Activated CD8-positive, alpha-beta memory T cell treated with anti-CD3 and anti-CD28 coated beads, Interleukin-2, amount 10 ng/mL, durations not matched to agents 7 days and 5 days (primary cell): ENCODE measurements around the gene TRABD2B. TPM values are rescaled to one million over a fixed set of nuclear protein-coding genes. Genes with fewer than 3 reads are reported as not detected.

ENCODE experiments used
- ATAC-seq: fragments of 150-1000 bp; cut with Tn5 transposase; one replicate; pipeline ENCODE4 v1.10.0; 2021; ENCODE audit warnings: moderate library complexity
- CTCF ChIA-PET: fragments of 350-600 bp; sonication (Branson Sonifier 250); formaldehyde crosslinking; loops from one replicate; lab custom pipeline; 2021; ENCODE audit warnings: antibody characterized with exemption; lab: Charles Lee
- DNase-seq: peaks from one replicate; pipeline ENCODE4 v3.0.0-alpha.2; 2020
- H3K27ac Mint-ChIP-seq: one replicate; pipeline ENCODE4 v1.8.0; 2021; ENCODE audit warnings: mild to moderate bottlenecking, mixed read lengths
- H3K27me3 Mint-ChIP-seq: one replicate; pipeline ENCODE4 v1.8.0; 2021; ENCODE audit warnings: mixed read lengths
- H3K36me3 Mint-ChIP-seq: one replicate; pipeline ENCODE4 v1.8.0; 2021; ENCODE audit warnings: mild to moderate bottlenecking, mixed read lengths
- H3K4me1 Mint-ChIP-seq: one replicate; pipeline ENCODE4 v1.8.0; 2021; ENCODE audit warnings: mixed read lengths
- H3K4me3 Mint-ChIP-seq: one replicate; pipeline ENCODE4 v1.8.0; 2021; ENCODE audit warnings: mild to moderate bottlenecking, moderate library complexity, mixed read lengths
- H3K9me3 Mint-ChIP-seq: one replicate; pipeline ENCODE4 v1.8.0; 2022; ENCODE audit warnings: low read depth, mixed read lengths
- total RNA-seq, 2 experiments: library from RNA; stranded (reverse); gene quantifications; one replicate each; pipeline ENCODE4 v1.2.3, GENCODE V29; 2021

TRABD2B gene
- total RNA-seq, 2 experiments from 2014 or later: not detected

DNA sequence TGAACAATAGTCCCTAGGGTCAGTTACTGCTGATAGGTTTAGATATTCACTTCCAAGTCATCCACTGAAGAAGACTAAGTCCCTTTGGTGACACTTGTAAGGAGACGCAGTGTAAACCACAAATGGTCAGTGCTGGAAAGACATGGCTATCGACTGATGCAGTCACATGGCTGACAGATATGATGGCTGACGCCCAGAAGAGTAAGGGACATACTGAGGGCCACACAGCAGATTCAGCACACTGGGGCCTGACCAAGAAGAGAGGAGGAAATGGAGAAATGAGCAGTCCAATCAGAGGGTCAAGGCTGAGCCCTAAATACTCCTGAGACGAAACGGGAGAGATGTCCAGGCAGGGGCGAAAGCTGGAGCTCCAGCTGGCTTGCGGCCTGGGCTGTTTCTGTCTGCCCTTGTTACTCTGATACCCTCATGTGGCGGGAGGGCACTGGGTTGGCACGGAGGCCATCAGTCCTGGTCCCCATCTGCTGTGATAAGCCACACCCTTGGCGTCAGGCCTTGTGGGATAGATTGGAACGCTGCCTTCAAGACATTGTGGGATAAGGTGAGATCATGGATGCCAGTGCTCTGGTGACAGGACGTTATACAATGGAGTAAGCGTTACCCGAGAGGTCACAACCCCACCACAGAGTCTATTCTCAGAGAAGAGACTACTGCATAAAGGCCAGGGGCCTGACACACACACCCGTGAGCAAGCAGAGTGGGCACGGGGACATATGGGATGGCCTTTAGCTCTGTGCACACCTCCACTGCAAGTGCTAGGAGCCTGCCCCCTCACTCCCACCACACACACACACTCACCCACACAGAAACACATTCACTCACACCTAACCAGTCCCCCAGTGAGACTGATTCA, 158.4 kb downstream of the TRABD2B start:
- Mint-ChIP-seq H3K4me1 (no peaks in the 10 kb centered on the region), H3K36me3 (no peaks in the 10 kb centered on the region), H3K9me3 (peaks cover 5% of the 10 kb centered on the region), H3K4me3 (no peak overlapping the region), H3K27ac (no peak overlapping the region), H3K27me3 (peaks cover 23% of the 10 kb centered on the region)
- DNase-seq (no peak), ATAC-seq (no peak)
- CTCF ChIA-PET: no interaction called here

DNA sequence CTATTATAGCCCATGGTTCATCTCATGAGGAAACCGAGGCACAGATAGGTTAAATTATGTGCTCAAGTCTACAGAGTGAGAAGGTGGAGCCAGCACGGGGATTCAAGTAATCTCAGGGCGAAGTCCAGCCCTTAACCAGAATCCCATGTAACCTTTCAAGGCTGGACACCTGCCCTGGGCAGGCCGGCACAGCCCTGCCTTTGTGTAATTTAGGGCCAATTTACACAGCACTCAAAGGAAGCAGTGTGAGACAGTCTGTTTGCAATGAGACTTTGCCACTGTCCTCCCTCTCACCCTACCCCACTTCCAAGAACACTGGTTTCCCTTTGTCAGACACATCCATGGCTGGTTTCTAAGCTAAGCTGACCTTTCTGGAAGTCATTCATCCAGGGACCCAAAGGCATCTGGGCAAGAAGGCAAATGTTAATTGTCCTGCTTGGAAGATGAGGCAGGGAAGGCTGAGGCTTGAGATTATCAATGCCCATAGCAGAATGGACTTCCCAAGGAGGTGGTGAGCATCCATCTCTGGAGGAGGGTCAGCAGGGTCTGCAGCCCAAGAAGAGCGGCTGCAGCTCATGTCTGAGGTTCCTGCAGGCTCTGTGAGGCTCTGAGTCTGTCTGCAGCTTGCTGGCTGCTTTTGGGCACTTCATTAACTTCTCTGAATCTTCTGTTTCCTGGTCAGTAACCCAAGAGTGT, 159.2 kb downstream of the TRABD2B start:
- CTCF ChIA-PET: no interaction called here
- DNase-seq (no peak), ATAC-seq (no peak)
- H3K36me3 Mint-ChIP-seq: no peaks in the 10 kb centered on the region
- no peaks in the 10 kb centered on the region for H3K4me1 Mint-ChIP-seq
- no peak overlapping the region for H3K4me3 Mint-ChIP-seq
- peaks cover 17% of the 10 kb centered on the region for H3K27me3 Mint-ChIP-seq
- H3K9me3 Mint-ChIP-seq: peaks cover 5% of the 10 kb centered on the region
- H3K27ac Mint-ChIP-seq: no peak overlapping the region

DNA sequence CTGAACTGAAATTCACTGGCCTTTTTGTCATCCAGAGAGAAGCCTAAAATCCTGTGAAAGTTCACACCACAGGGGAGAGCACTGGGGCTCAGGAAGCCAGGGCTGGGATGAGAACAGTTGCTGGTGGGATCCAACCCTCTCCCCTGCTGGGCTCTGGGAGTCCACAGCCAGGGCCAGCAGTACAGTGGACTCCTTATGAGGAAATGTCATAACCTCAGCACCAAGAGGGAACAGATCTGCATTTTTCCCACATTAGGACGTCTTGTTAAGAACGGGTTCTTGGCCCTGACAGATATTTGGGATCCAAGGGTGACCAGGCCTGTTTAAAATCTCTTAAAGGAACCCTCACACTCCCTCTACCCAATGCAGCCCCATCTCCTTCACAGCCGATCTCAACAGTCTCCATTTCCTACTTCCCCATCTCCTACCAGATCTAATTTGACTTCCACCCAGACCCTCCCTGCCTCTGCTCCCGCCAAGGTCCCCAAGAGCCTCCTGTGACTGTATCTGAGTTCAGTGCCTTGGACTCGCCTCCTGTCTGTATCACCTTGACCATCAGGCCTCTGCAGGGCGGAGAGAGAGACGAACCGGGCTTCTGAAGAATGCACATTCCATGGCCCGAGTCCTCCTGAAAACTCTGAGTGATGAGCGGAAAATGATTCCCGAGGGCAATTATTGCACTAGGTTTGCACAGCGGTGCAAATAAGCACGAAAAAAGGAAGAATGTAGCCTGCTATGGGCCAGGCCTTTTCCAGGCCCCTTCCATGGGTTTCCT, 159.9 kb downstream of the TRABD2B start:
- no peak for DNase-seq
- Mint-ChIP-seq H3K4me3 (no peak overlapping the region), H3K4me1 (no peaks in the 10 kb centered on the region), H3K27me3 (peaks cover 9% of the 10 kb centered on the region), H3K9me3 (peaks cover 5% of the 10 kb centered on the region), H3K27ac (no peak overlapping the region), H3K36me3 (no peaks in the 10 kb centered on the region)
- CTCF ChIA-PET: no interaction called here
- no peak for ATAC-seq

DNA sequence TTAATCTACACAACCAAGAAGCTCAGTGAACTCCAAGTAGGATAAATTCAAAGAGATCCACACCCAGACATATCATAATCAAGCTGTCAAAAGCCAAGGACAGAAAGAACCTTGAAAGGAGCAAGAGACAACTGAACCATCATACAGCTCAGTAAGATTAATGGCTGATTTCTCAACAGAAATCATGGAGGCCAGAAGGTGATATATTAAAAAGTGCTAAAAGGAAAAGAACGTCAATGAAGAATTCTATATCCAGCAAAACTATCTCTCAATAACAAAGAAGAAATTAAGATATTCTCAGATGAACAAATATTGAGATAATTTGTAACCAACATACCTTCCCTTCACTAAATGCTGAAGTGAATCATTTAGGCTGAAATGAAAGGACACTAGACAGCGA, 161.8 kb downstream of the TRABD2B start:
- H3K9me3 Mint-ChIP-seq: peaks cover 5% of the 10 kb centered on the region
- no peak overlapping the region for H3K4me3 Mint-ChIP-seq
- no peaks in the 10 kb centered on the region for H3K4me1 Mint-ChIP-seq
- H3K27ac Mint-ChIP-seq: no peak overlapping the region
- no peak for DNase-seq
- no peak for ATAC-seq
- CTCF ChIA-PET: interaction anchor here (1.5 kb wide), 1 partner anchor 12 kb away, joined by 3 read pairs; no protein-coding TSS in a partner anchor
- H3K36me3 Mint-ChIP-seq: no peaks in the 10 kb centered on the region
- peaks cover 9% of the 10 kb centered on the region for H3K27me3 Mint-ChIP-seq

DNA sequence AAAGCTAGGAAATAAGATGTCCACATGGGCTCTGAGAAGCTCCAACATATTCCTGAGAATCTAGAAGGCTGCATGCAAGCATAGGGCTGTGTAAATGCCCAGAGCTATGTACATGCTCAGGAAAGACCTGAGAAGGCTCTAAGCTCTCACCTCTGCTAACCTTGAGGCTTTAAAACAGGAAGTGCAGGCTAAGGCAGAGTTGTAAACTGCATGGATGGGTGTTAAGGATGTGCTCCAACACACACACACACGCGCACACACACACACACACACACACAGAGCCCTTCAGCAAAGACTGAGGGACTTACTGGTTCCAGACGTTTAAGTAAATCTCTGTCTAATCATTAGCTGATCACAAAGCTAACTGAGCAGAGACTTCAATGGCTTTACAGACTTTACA, 162.9 kb downstream of the TRABD2B start:
- H3K9me3 Mint-ChIP-seq: peaks cover 5% of the 10 kb centered on the region
- H3K36me3 Mint-ChIP-seq: no peaks in the 10 kb centered on the region
- H3K27me3 Mint-ChIP-seq: peaks cover 9% of the 10 kb centered on the region
- H3K4me3 Mint-ChIP-seq: no peak overlapping the region
- DNase-seq (no peak), ATAC-seq (no peak)
- CTCF ChIA-PET: interaction anchor here (1.5 kb wide), 1 partner anchor 13 kb away, joined by 3 read pairs; no protein-coding TSS in a partner anchor
- no peaks in the 10 kb centered on the region for H3K4me1 Mint-ChIP-seq
- no peak overlapping the region for H3K27ac Mint-ChIP-seq

DNA sequence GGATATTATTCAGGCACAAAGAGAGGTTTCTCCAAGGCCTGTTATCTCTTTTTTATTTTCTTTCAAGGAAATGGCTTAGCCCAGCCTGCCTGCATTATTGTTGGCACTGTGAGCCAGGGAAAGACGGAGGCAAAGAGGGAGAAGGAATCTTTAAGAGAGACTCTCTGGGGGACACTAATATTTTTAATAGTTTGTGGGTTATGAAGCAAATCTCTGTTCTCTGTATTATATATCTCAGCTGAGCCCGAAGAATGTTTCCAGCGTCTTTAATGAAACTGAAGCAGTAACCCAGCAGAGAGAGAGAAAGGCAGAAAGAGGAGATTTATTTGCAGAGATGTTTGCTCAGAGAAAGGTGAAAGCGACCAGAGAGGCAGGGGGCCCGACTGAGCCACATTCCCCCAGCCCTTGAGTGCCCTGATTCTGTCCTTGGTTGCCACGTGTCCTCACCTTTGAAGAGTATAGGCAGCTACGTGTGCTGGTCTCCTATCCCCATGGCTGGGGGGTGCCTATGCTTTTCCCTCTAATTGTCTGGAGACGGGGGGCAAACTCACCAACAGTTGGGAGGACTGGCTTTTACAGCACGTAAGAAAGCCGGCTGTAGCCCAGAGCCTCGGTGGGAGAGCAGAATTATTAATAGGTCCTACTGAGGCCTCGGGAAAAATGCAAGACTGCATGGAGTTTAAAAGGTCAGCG, 166.4 kb downstream of the TRABD2B start:
- H3K27me3 Mint-ChIP-seq: peaks cover 10% of the 10 kb centered on the region
- H3K36me3 Mint-ChIP-seq: no peaks in the 10 kb centered on the region
- no peak for ATAC-seq
- no peak overlapping the region for H3K27ac Mint-ChIP-seq
- DNase-seq: no peak
- H3K4me1 Mint-ChIP-seq: no peaks in the 10 kb centered on the region
- H3K4me3 Mint-ChIP-seq: no peak overlapping the region
- CTCF ChIA-PET: no interaction called here
- H3K9me3 Mint-ChIP-seq: peaks cover 5% of the 10 kb centered on the region

DNA sequence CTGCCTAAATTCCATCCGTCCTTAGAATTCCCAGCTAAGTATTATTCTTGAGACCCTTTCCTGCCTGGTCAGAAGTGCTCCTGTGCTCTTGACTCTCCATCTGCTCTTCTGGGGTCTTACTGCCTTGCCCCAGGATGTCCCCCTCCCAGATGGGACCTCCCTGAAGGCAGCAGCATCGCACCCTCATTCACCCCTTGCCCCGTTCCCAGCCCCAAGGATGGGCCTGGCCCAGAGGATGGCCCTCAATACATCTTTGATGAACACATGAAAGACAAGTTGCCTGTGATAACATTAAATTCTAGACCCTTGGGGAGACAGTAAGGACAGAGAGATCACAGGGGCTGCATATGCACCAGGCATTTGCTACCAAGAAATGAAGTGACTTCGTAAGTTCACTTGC, 167.2 kb downstream of the TRABD2B start:
- Mint-ChIP-seq H3K36me3 (no peaks in the 10 kb centered on the region), H3K27ac (no peak overlapping the region), H3K27me3 (peaks cover 5% of the 10 kb centered on the region), H3K4me1 (no peaks in the 10 kb centered on the region), H3K9me3 (no peaks in the 10 kb centered on the region), H3K4me3 (no peak overlapping the region)
- no peak for ATAC-seq
- no peak for DNase-seq
- CTCF ChIA-PET: no interaction called here

DNA sequence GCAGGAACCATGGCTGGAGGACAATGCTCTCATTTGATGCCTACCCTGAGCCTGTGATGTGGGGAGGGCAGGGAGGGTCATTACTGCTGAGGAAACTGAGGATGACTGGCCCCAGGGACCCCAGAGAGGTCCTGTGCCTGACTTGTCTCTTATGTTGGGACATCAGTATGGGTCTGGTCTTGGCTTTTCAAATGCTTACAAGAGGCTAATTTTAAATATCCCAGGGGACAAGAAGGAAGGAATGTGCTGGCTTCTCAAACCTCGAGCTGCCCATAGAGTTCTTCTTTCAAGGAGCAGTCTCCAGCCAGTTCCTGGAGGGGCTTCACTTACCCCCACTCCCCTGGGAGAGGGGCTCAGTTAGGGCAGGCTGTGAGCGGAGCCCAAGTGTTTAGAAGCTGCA, 168.2 kb downstream of the TRABD2B start:
- Mint-ChIP-seq H3K36me3 (no peaks in the 10 kb centered on the region), H3K9me3 (no peaks in the 10 kb centered on the region), H3K27ac (no peak overlapping the region), H3K4me3 (no peak overlapping the region), H3K27me3 (peaks cover 3% of the 10 kb centered on the region), H3K4me1 (no peaks in the 10 kb centered on the region)
- CTCF ChIA-PET: no interaction called here
- no peak for DNase-seq
- ATAC-seq: no peak

DNA sequence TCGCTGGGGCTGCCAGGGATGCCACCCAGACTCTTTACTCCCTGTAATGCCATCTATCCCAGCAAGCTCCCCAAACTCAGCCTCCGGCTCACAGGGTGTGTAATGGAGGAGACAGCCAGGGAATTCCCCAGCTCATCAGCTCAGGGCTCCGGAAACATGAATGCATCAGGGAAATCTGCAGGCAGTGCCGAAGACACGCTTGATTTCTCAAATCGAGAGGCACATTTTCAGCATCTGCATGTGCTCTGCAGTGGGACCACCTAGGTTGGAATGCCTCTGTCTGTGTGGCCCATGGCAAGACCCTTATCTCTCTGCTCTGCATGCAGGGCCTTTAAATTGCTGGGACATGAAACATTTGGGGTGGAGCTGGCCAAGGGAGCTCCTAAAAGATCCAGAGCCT, 170.1 kb downstream of the TRABD2B start:
- DNase-seq (no peak), ATAC-seq (no peak)
- no peak overlapping the region for H3K27ac Mint-ChIP-seq
- no peaks in the 10 kb centered on the region for H3K4me1 Mint-ChIP-seq
- H3K9me3 Mint-ChIP-seq: no peaks in the 10 kb centered on the region
- H3K36me3 Mint-ChIP-seq: no peaks in the 10 kb centered on the region
- CTCF ChIA-PET: no interaction called here
- H3K4me3 Mint-ChIP-seq: no peak overlapping the region
- H3K27me3 Mint-ChIP-seq: peaks cover 2% of the 10 kb centered on the region

DNA sequence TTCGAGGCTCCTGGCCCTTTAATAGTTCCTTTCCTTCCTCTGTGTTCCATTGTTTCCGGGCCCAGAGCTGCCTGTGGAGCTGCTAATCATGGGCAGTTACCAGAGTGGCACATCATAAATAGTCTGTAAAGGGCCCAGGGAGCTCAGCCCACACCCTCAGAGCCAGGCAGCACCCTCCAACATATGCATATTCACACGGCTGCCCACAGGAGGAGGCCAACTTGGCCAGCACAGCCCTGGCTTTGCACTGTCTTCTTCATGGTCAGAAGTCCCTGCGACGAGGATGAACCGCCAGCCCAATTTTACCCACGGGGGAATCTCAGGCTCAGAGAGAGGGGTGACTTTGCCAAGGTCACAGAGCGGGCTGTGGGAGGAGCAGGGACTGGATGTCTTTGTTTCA, 172.5 kb downstream of the TRABD2B start:
- H3K4me3 Mint-ChIP-seq: no peak overlapping the region
- no peaks in the 10 kb centered on the region for H3K9me3 Mint-ChIP-seq
- H3K36me3 Mint-ChIP-seq: no peaks in the 10 kb centered on the region
- peaks cover 2% of the 10 kb centered on the region for H3K27me3 Mint-ChIP-seq
- no peak overlapping the region for H3K27ac Mint-ChIP-seq
- no peaks in the 10 kb centered on the region for H3K4me1 Mint-ChIP-seq
- DNase-seq (no peak), ATAC-seq (no peak)
- CTCF ChIA-PET: no interaction called here

DNA sequence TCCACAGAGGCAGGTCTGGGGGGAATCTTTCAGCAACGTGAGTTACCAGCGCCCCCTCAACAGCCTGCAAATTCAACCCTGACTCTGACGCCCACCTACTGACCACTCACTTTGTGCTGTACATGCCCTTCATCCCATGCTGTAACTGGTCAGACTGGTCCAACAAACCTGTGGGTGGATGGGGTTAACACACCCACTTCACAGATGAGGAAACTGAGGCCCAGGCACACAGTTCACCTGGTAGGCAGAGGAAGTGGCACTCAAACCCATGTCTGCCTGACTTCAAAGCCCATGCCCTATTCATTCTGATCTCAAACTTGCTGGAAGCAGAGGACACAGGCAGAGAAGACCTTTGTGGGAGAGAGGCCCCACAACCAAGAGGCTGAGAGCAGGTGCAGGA, 172.9 kb downstream of the TRABD2B start:
- H3K27me3 Mint-ChIP-seq: peaks cover 2% of the 10 kb centered on the region
- no peaks in the 10 kb centered on the region for H3K4me1 Mint-ChIP-seq
- H3K4me3 Mint-ChIP-seq: no peak overlapping the region
- no peak for ATAC-seq
- no peak overlapping the region for H3K27ac Mint-ChIP-seq
- no peak for DNase-seq
- CTCF ChIA-PET: no interaction called here
- H3K9me3 Mint-ChIP-seq: no peaks in the 10 kb centered on the region
- H3K36me3 Mint-ChIP-seq: no peaks in the 10 kb centered on the region

DNA sequence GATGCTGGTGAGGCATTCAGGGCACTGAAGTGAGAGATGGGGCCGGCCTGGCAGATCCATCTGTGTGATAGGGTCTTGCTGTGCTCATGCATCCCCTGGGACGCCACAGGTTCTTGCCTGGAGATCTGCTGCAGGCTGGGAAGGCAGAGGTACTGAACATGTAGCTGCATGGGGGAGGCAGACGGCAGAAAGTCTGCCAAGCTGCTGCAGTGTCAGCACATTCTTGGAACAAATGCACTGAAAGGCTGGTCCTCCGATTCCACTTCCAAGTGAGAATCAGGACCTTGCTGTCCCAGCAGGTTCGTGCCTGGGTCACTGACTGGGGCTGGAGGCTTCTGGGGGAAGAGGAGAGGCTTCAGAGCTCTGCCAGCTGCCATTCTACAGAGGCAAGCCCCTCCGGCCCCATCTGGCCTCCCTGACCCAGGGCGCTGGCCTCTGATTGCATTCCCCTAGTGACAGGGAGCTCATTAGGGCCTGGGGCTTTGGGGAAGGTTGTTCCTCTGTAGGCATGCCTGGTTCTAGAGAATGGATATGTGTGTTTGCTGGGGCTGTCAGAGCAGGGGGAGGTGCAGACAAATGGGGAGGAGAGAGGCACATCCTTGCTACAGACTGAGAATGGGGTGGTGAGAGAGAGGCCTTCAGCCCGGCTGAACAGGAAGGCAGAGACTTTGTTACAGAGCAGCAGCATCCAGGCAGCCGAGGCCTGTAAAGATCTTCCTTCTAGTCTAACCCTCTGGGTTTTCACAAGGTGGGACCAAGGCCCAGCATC, 174.0 kb downstream of the TRABD2B start:
- CTCF ChIA-PET: no interaction called here

More for the DNA sequence above, 174.0 kb downstream of the TRABD2B start:
- ATAC-seq (no peak), DNase-seq (no peak)
- Mint-ChIP-seq H3K27ac (no peak overlapping the region), H3K4me3 (no peak overlapping the region), H3K27me3 (no peaks in the 10 kb centered on the region), H3K36me3 (no peaks in the 10 kb centered on the region), H3K9me3 (no peaks in the 10 kb centered on the region), H3K4me1 (no peaks in the 10 kb centered on the region)
